Neutrophil (primary cell): ENCODE results near the gene CFAP20.

Source experiments
- H3K27ac ChIP-seq: fragments of 200-600 bp; sonication (generic); 2 replicates; pipeline ENCODE4 v1.5.1; 2016; ENCODE audit warnings: mild to moderate bottlenecking, moderate library complexity
- H3K27me3 ChIP-seq: fragments of 200-600 bp; sonication (generic); 2 replicates; pipeline ENCODE4 v1.6.0; 2016; ENCODE audit warnings: mild to moderate bottlenecking
- H3K36me3 ChIP-seq: fragments of 200-600 bp; sonication (generic); 2 replicates; pipeline ENCODE4 v1.5.1; 2017
- H3K4me1 ChIP-seq, 2 experiments: fragments of 200-600 bp in 1 of 2; sonication (generic) in 1 of 2; 1 replicate in 1 of 2; 2 replicates in 1 of 2; pipeline versions ENCODE4 v1.5.1 to v1.6.1; 2013 to 2016; ENCODE audit warnings: low read depth in 1 of 2, low read length in 1 of 2, mild to moderate bottlenecking in 1 of 2, moderate library complexity in 1 of 2; ENCODE audit not compliant: control insufficient read depth in 1 of 2, insufficient read depth in 1 of 2
- H3K4me3 ChIP-seq, 2 experiments: fragments of 200-600 bp in 1 of 2; sonication (generic) in 1 of 2; 1 replicate in 1 of 2; 2 replicates in 1 of 2; pipeline ENCODE4 v1.5.1; 2013 to 2016; ENCODE audit warnings: low read depth in 1 of 2, low read length in 1 of 2, mild to moderate bottlenecking in 1 of 2, moderate library complexity in 1 of 2
- H3K9me3 ChIP-seq: fragments of 200-600 bp; sonication (generic); 2 replicates; pipeline ENCODE4 v1.5.1; 2016
- CTCF ChIP-seq: fragments of 200-600 bp; sonication (generic); IDR thresholded peaks from 2 replicates; pipeline ENCODE4 v1.5.1; 2016; ENCODE audit warnings: antibody characterized with exemption

CFAP20 gene

GRCh38 chr16:58118801-58119508, 10.2 kb downstream of the CFAP20 start:
- no peak for TF ChIP-seq CTCF
- H3K9me3 ChIP-seq, result no peaks in the 10 kb centered on the region
- H3K36me3 ChIP-seq, result peaks cover 29% of the 10 kb centered on the region
- no peaks in the 10 kb centered on the region for H3K27me3 ChIP-seq
- H3K27ac ChIP-seq, result no peak overlapping the region
- H3K4me1 ChIP-seq, result no peaks in the 10 kb centered on the region
- H3K4me3 ChIP-seq, result no peak overlapping the region

DNA sequence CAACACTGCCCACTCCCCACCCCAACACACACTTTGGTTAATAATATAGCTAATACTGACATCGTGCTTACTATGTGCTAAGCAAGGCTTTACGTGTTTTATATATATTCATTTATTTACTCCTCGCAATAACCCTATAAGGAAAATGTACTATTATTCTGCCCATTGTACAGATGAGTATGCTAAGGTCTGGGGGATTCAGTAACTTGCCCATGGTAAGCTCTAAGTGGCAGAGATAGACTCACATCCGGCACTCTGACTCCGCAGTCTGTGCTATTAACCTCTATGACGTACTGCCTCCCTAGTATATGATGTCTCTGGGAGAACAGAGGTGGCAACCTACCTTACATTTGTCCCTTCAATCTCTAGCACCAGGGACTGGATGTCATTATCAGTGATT, 12.7 kb downstream of the CFAP20 start:
- TF ChIP-seq CTCF, result no peak
- Histone ChIP-seq H3K4me3 (no peak overlapping the region), H3K36me3 (peaks cover 43% of the 10 kb centered on the region), H3K27ac (no peak overlapping the region), H3K9me3 (no peaks in the 10 kb centered on the region), H3K27me3 (no peaks in the 10 kb centered on the region), H3K4me1 (peaks cover 0 to 2% of the 10 kb centered on the region in 2 experiments)

DNA sequence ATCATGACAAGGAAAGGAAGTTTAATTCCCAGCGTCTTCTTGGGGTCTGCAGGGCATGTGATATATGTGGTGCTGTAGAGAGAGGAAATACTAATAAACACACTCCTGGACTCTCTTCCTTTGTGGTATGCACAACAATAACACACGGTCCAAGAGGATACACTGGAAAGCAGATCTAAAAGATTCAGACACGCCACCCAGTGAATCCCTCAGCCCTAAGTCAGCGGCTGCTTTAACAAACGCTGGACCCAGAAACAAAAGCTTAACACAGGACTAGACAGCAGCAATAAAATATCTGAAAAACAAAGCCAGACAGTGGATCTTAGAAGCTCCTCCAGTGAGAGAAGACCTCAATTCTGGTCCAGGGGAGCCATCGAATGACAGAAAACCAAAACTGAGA, 13.1 kb downstream of the CFAP20 start:
- Histone ChIP-seq H3K4me3 (no peak overlapping the region), H3K27ac (no peak overlapping the region), H3K4me1 (peaks cover 2 to 6% of the 10 kb centered on the region in 2 experiments), H3K36me3 (peaks cover 43% of the 10 kb centered on the region), H3K27me3 (no peaks in the 10 kb centered on the region), H3K9me3 (no peaks in the 10 kb centered on the region)
- TF ChIP-seq CTCF, result no peak

DNA sequence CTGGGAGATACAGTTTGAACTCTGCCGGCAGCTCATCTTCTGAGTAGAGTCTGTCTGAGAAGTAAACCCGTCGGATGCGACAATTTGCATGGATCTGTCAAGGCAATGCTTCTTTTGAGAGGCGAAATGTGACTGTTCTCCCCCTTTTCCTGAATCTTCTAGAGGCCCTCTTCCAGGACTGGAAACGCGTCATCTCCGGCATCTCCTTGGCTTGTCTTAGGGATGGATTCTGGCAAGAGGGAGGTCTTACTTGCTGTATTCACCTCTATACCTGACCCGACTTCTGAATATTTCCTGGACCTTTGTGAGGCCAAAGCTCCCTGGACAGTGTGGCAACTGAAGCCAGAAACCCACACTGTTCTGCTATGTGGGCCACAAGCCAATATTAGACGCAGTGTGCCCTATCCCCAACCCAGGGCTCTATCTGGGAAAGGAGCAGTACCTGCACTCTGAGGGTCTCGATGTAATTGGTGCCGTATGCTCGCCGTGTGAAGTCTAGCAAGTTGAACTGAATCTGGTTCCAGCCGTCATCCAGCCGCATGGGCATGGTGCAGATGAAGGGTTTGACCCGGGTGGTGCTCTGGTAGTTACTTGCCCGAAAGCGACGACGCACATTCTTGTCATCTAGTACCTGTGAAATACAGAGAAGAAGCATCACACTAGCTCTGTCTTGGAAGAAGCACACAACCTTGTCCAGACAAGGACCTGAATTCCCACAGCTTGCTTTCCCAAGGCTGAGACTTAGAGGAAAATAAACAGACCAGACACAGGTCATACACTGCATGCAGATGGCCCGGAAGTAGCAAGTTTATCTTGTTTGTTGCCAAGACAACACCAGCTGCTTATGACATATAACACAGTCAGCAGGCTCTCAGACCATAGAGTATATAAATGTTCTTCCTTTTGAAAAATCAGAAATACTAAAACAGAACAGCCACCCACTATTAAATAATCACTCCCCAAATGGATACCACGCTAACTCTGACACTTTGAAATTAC, 14.1 kb downstream of the CFAP20 start:
- no peaks in the 10 kb centered on the region for H3K27me3 ChIP-seq
- H3K36me3 ChIP-seq, result peaks cover 43% of the 10 kb centered on the region
- H3K9me3 ChIP-seq, result no peaks in the 10 kb centered on the region
- TF ChIP-seq CTCF, result no peak
- H3K4me1 ChIP-seq, result peaks cover 9 to 14% of the 10 kb centered on the region in 2 experiments
- no peak overlapping the region for H3K27ac ChIP-seq
- H3K4me3 ChIP-seq, result no peak overlapping the region

- peaks cover 37% of the 10 kb centered on the region for H3K36me3 ChIP-seq
- no peaks in the 10 kb centered on the region for H3K27me3 ChIP-seq
- no peak for TF ChIP-seq CTCF
- H3K9me3 ChIP-seq, result no peaks in the 10 kb centered on the region
- H3K27ac ChIP-seq, result no peak overlapping the region
- H3K4me1 ChIP-seq, result peaks cover 9 to 14% of the 10 kb centered on the region in 2 experiments
- no peak overlapping the region for H3K4me3 ChIP-seq
Observed at GRCh38 chr16:58111302-58111627, 17.9 kb downstream of the CFAP20 start.
